Measurements from ENCODE around the gene ASCC2.

The ASCC2 gene

DNA sequence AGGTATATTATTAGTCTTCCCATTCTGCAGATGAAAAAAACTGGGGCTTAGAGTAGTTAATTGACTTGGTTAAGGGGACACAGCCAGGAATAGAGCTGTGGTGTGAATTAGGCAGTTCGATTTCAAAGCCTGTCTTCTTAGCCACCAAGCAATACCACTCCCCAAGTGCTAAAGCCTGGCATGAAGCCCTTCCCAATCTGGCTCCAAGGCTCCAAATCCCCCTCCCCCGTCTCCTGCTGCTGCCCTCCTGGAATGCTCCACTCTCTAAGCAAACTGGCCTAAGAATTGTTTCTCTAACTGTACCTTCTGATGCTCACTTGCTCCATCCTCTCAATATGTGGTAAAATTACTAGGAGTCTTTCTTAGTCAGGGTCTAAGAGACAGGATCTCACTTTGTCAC, 18.6 kb downstream of the ASCC2 start:
- DNase-seq (ENCODE audit: low read depth): no peak
- no peak overlapping the region for H3K4me3 ChIP-seq (ENCODE audit: low read length)
- TF ChIP-seq, protein P1, sequence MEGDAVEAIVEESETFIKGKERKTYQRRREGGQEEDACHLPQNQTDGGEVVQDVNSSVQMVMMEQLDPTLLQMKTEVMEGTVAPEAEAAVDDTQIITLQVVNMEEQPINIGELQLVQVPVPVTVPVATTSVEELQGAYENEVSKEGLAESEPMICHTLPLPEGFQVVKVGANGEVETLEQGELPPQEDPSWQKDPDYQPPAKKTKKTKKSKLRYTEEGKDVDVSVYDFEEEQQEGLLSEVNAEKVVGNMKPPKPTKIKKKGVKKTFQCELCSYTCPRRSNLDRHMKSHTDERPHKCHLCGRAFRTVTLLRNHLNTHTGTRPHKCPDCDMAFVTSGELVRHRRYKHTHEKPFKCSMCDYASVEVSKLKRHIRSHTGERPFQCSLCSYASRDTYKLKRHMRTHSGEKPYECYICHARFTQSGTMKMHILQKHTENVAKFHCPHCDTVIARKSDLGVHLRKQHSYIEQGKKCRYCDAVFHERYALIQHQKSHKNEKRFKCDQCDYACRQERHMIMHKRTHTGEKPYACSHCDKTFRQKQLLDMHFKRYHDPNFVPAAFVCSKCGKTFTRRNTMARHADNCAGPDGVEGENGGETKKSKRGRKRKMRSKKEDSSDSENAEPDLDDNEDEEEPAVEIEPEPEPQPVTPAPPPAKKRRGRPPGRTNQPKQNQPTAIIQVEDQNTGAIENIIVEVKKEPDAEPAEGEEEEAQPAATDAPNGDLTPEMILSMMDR (IDR thresholded peaks at IDR 0.05; ENCODE audit: insufficient read depth, low read depth, low read length, missing control alignments): no peak

DNA sequence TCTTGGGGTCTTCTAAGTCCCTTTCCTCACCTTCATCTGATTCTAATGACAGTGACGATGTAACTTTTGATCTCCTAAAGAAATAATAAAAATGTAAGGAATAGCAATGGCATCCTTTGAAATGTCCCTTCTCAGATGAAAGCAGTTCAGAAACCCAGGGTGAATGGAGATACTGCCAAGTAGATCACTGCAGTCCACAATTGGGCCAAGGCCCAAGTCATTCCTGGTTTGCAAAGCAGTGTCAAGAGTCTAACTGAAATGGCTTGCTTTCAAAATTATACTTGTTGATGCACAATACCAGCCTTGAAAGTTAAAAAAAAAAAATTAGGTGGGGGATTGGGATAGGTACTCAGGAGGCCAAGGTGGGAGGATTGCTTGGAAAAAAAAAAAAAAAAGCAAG, 20.4 kb downstream of the ASCC2 start:
- TF ChIP-seq, protein P1 (IDR thresholded peaks at IDR 0.05; ENCODE audit: insufficient read depth, low read depth, low read length, missing control alignments): no peak
- no peak overlapping the region for H3K4me3 ChIP-seq (ENCODE audit: low read length)
- DNase-seq (ENCODE audit: low read depth): no peak

DNA sequence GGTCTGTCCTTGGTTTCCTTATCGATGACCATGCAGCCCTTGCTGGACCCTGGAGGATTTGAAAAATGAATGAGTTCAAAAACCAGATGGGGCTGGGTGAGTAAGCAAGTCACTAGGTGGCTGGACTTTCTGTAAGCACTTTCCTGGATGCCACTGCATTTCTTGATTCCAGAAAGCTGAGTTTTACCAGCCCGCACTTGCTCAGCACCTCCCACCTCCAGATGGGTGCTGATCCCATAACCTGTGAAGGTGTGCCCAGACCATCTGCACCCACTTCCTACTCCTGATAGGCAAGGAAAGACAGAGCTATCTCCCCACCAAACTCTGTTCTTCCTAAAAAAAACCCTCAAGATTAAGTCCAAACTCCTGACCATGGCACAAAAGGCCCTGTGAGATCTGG, 21.1 kb downstream of the ASCC2 start:
- DNase-seq (ENCODE audit: low read depth): peak; percentile 52
- H3K4me3 ChIP-seq (ENCODE audit: low read length): no peak overlapping the region
- TF ChIP-seq, protein P1 (IDR thresholded peaks at IDR 0.05; ENCODE audit: insufficient read depth, low read depth, low read length, missing control alignments): no peak

DNA sequence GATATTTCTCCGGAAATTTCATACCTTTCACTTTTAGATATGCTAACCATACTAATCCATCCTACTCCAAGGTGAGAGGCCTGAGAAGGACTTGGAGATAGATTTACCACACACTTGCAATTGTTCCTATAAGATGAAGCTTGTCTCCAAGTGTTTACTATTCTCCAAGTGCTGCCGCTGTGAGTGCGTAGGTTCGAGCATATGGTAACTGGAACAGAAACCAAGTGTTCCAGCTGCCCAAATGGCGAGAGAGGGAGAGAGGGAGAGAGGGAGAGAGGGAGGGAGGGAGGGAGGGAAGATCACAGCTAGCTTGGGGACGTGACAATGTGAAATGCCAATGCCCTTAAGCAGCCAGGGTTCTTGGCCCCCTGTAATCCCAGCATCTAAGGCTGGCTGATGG, 21.5 kb downstream of the ASCC2 start:
- no peak overlapping the region for H3K4me3 ChIP-seq (ENCODE audit: low read length)
- DNase-seq (ENCODE audit: low read depth): no peak
- TF ChIP-seq, protein P1 (IDR thresholded peaks at IDR 0.05; ENCODE audit: insufficient read depth, low read depth, low read length, missing control alignments): no peak

DNA sequence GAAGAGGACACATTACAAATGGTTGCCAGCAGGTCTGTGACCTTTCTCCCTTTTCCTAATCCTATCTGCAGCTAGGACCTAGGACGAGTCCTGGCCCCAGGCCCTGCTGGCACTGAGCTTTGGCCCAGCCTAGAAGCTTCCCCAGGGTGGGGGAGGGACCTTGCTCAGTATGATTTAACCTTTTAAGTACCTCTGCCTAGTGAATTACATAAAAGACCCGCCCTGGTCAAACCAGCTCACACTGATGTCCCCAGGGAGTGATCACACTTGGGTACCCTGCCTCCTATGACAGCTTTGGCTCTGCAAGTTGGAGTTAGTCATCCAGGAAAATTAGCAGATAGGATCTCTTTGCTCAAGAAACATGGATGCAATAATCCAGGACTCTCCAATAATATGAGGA, 21.9 kb downstream of the ASCC2 start:
- peak; percentile 51 for DNase-seq (ENCODE audit: low read depth)
- TF ChIP-seq, protein P1 (IDR thresholded peaks at IDR 0.05; ENCODE audit: insufficient read depth, low read depth, low read length, missing control alignments): no peak
- H3K4me3 ChIP-seq (ENCODE audit: low read length): no peak overlapping the region

DNA sequence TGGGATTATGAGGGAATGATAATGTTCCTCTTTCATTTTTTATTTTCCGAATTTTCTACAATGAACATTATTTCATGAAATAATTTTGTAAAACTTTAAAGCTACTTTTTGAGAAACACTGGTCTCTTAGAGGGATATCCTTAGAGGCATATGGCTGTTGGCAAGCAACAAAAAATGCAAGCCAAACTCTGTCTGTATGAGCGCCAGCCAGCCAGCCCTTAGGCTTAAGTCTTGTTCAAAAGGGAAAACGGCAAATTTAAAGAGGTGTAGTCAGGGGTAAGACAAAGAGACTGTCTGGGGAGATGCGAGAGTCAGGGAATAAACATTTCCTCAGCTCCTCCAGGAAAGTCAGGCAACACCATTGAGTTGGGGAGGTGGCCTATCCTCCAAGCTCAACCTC, 22.5 kb downstream of the ASCC2 start:
- H3K4me3 ChIP-seq (ENCODE audit: low read length): no peak overlapping the region
- TF ChIP-seq, protein P1 (IDR thresholded peaks at IDR 0.05; ENCODE audit: insufficient read depth, low read depth, low read length, missing control alignments): no peak
- DNase-seq (ENCODE audit: low read depth): no peak

DNA sequence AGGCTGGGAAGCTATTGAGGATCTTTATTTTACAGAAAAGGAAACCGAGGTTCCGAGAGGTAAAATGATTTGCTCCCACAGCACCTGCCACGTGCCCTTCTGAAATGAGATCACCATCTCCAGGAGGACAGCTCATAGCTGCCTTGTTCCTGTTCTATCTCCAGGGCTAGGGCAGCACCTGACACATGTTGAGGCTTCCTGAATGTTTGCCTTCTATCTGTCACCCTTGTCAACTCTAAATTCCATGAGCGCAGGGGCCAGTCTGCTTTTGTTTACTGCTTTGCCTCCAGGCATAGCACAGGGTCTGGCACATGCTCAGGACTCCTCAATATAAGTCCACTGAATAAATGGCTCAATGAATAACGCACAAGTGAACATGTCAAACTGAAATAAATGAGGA, 24.1 kb downstream of the ASCC2 start:
- peak; percentile 60 for DNase-seq (ENCODE audit: low read depth)
- H3K4me3 ChIP-seq (ENCODE audit: low read length): no peak overlapping the region
- TF ChIP-seq, protein P1 (IDR thresholded peaks at IDR 0.05; ENCODE audit: insufficient read depth, low read depth, low read length, missing control alignments): no peak
